GM21515 (cell line): Measurements from ENCODE around the gene SELENOW.
"Not testable (repeated sequence)": the region's sequence is repeated elsewhere in the genome, so short reads cannot be mapped to it uniquely, and the experiment has no call there.

Source experiments
- ATAC-seq: cut with Tn5 transposase; IDR thresholded peaks from one replicate; pipeline ENCODE4 v1.9.1; 2021; ENCODE audit not compliant: unreplicated experiment

Gene SELENOW

DNA sequence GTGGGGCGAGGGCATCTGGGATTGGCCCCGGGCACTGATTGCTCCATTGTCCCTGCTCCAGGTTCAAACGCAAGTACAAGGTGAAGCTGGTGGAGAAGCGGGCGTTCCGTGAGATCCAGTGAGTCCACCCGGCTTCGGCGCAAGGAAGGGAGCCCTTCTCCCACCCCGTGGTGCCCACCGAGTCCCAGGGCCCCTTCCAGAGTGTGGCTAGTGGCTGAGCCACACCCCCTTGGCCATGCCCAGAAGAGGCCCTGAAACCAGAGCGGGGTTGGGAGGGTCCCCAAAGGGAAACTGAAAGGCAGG lies 21.9 kb upstream of the SELENOW start:
- ATAC-seq: no peak

DNA sequence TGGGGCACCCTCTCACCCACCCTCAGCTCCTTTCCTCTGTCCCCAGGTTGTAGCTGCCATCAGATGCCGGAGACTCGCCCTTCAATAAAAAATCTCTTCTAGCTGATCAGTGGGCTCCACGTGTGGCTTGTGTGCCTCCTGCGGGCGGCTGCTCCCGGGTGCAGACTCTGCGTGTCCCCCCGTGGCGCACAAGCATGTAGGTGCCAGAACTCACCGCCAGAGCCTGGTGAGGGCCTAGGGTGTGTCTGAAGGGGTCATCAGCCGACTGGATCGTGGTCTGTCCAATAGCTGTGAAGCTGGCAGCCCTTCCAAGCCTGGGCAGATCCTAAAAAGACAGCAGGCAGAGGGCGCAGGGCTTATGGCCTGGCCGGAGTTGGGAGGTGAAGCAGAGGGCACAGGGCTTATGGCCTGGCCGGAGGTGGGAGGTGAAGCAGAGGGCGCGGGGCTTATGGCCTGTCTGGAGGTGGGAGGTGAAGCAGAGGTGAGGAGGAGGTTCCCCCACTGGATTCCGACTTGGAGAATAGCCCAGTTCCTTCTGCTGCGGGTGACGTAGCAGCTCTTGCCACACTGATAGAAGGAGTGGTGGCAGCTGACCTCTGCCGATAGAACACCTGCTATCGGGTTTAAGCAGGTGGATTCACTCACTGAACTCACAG lies 21.4 kb upstream of the SELENOW start:
- no peak for ATAC-seq

DNA sequence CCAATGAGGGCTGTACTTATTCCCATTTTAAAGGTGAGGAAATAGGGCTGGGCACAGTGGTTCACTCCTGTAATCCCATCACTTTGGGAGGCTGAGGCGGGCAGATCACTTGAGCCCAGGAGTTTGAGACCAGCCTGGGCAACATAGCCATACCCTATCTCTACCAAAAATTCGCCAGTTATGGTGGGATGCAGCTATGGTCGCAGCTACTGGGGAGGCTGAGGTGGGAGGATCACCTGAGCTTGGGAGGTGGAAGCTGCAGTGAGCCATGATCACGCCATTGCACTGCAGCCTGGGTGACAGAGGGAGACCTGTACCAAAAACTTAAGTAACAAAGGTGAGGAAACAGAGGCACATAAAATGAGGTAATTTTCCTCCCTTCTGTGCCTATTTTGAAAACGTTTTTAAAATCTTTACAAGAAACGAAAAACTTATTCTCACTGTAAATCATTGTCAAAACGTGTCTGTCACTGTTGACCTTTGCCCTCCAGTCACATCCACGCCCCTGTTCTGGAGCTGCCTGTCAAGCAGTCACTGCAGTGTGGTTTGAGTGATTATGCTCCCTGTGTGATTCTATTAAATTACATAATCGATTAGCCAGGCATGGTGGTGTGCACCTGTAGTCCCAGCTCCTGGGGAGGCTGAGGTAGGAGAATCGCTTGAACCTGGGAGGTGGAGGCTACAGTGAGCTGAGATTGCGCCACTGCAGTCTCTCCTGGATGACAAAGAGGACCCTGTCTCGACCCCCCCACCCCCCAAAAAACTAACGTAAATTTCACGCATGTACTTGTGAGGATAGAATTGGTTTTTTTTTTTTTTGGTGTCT lies 20.7 kb upstream of the SELENOW start:
- no peak for ATAC-seq

DNA sequence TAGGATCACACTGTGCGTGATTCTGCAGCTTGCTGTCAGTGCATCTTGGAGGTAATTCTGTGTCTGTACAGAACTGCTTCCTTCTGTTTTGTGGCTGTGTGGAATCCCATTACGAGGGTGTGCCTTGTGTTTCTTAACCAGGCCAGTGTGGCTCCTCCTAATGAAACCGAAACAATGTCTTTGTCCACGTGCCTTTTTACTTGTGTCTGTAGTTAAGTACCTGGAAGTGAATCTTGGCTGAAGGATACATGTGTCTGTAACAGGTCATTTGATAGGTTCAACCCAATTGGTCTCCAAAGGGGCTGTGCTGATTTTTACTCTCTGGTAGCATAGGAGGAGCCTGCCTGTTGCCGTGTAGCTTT lies 20.1 kb upstream of the SELENOW start:
- ATAC-seq: no peak

DNA sequence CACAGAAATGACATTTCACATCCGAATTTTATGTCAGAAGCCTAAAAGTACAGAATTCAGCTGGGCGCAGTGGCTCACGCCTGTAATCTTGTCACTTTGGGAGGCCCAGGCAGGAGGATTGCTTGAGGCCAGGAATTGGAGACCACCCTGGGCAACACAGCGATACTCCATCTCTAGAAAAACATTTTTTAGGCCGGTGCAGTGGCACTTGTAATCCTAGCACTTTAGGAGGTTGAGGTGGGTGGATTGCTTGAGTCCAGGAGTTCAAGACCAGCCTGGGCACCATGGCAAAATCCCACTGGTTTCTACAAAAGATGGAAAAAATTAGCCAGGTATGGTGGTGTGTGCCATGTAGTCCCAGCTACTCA lies 17.9 kb upstream of the SELENOW start:
- ATAC-seq: no peak

DNA sequence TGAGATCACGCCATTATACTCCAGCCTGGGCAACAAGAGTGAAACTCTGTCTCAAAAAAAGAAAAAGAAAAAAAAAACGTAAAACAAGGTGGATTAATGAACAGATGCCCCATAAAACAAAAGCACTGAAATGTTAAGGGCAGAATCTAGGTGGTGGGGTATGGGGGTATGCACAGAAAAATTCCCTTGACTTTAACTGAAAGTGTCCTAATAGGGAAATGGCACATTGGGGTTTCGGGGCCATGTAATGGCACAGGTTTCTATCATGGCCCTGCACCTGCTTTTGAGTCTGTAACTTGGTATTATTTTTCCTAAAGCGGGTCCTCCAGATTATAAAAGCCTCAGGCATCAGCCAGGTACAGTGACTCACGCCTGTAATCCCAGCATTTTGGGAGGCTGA lies 16.9 kb upstream of the SELENOW start:
- ATAC-seq: no peak

DNA sequence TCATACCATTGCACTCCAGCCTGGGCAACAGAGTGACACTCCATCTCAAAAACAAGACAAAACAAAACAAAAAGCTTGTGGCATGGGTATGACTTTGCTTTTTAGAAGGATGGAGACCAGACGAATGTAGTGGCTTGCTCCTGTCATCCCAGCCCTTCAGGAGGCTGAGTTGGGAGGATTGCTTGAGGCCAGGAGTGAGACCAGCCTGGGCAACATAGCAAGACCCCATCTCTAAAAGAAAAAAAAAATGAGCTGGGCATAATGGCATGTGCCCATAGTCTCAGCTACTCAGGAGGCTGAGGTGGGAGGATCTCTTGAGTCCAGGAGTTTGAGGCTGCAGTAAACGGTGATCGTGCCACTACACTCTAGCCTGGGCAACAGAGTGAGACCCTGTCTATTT lies 16.4 kb upstream of the SELENOW start:
- no peak for ATAC-seq

DNA sequence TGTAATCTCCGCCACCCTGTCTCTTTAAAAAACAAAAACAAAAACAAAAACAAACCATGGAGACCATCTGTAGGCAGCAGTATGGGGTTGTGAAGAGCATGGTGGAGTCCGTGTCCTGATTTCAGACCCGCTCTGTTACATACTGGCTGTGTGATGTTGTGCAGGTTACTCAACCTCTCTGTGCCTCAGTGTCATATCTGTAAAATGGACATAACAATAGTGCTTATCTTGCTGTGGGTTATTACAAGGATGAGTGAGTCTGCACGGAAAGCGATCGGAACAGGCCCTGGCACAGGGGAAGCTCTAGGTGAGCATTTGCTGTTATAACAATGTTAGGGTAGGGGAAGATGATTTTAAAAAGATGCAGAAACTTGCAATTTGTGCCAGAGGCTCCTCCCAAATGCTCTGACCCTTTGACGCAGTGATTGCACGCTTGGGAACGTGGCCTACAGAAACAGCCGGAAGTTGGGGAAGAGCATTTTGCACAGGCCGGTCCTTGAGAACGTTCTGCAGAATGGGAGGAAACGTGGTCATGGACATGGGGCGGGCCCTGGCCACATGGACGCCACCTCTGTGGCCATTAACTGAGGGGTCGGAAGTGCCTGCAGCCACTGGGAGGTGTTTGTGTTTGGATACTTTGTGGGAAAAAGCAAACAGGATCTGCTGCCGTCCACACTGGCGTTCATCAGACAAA lies 15.7 kb upstream of the SELENOW start:
- no peak for ATAC-seq

DNA sequence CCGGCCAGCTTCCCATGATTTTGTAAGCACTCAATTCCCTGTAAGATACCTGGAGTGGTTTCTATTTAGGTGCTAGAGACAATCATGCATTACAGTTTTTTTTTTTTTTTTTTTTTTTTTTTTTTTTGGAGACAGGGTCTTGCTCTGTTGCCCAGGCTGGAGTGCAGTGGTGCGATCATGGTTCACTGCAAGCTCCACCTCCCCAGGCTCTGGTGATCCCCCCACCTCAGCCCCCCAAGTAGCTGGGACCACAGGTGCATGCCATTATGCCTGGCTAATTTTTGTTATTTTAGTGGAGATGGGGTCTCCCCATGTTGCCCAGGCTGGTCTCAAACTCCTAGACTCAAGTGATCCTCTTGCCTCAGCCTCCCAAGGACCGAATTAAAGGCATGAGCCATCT lies 13.8 kb upstream of the SELENOW start:
- not testable (repeated sequence) for ATAC-seq

DNA sequence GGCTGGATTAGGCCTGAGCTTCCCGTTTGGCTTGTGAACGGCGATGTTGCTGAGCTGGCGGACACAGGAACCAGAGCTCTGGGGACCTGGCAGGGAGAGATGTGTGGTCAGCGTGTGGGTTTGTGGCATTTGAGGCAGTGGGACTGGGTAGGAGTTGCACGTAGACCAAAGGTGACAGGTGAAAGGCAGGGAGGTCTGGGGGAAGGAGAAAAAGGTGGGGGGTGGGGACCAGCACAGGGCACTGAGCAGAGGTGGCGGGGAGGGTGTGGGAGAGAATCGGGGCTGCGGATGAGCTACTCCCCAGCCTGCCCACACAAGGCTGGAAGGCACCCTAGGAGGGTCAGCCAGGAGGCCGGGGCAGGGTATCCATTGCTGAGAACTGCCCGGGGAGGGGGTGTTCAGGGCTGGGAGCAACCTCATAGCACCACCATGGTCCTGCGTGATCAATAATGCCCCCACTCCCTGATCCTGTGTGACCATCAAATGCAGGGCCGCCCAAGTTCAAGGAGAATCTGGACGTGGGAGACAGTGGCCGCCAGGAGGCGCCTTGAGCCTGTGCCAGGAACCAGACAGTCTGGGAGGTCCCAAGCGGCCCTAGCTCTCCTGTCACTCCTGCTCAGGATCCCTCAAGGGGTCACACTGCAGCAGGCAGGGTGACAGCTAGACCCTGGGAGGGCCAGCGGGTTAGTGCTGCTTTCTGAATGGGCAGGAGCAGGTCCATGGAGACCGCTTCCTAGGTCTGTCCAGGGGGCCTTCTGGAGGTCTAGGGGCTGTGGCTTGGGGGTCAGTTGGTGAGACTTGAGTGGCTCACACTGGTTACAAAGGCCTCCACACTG lies 12.8 kb upstream of the SELENOW start:
- no peak for ATAC-seq

DNA sequence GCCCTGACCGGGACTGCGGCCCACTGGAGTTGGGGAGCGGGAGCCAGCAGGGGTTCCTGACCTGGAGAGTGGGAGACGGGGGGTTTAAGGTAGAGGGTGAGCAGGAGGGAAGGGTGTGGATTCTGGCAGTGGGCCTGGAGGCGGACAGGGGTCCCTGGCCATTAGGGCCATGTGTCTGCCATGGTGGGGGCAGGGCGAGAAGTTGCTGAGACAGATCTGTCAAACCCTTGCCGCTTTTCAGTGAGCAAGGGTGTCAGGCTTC lies 12.2 kb upstream of the SELENOW start:
- ATAC-seq: no peak

DNA sequence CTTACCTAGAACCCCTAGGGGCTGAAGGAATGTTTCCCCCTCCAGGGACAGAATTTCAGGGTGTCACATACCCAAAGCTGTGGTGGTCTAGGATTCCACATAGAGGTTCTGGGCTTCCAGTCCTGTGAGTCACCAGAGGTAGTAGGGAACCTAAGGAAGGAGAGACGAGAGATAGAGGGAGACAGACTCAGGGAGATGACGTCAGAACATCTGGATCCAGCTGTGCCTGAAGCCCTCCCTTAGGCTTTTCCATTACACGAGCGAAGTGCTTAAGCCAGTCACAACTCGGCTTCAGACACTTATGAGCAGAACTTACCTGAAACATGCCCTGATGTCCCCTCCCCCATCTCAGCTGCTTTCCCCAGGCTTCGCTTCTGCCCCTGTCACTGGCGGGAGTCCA lies 11.8 kb upstream of the SELENOW start:
- no peak for ATAC-seq

DNA sequence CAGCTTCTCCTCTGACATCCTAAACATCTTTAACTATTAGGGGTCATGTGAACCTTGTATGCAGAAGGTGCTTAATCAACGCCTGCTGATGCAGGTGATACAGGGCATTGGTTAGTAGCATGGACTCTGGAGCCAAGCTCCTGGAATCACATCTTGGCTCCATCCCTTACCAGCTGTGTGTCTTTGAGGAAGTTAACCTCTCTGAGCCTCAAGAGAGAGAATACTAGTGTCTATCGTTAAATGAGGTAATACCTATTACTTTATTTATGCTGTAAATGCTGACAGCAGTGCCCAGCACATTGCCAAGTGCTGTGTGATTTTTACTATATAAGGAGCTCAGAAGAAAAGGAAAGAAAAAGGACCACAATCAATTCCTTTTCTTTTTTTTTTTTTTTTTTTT lies 11.2 kb upstream of the SELENOW start:
- no peak for ATAC-seq

DNA sequence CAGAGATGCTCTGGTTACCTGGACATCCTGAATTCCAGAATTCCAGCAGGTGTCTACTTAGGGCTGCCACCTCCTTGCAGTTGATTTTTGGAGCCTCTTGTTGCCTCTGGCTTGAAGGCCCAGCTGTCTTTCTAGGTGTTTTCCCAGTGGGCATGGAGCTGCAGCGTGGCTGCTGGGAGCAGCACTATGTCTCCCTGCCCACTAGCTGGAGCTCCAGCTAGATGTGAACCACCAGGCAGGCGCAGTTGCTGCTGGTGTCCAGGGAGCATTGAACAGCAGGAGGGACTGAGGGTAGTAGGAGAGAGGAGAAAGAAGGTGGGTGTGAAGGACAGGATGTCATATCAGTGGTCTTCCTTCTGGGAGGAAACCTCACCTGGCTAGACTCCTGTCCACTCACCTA lies 9.9 kb upstream of the SELENOW start:
- ATAC-seq: no peak

DNA sequence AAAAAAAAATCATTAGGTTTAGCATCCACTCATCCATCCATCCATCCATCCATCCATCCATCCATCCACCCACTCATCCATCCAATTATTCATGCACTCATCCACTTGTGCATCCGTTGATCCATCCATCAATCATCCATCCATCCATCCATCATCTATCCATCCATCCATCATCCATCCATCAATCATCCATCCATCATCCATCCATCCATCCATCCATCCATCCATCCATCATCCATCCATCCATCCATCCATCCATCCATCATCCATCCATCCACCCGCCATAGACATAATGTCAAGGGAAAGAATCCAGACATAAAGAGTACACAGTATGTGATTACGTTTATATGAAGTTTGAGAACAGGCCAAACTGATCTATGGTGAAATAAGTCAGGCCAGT lies 9.0 kb upstream of the SELENOW start:
- ATAC-seq: no peak

DNA sequence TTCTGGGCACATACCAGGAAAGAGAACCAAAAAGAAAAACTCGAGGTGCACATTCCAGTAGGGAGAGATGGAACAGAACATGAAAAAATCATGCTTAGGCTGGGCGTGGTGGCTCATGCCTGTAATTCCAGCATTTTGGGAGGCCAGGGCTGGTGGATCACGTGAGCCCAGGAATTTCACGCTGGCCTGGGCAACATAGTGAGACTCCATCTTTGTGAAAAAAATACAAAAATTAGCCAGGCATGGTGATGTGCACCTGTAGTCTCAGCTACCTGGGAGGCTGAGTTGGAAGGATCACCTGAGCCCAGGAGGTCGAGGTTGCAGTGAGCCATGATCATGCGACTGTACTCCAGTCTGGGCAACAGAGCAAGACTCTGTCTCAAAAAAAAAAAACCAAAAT lies 7.2 kb upstream of the SELENOW start:
- not testable (repeated sequence) for ATAC-seq

DNA sequence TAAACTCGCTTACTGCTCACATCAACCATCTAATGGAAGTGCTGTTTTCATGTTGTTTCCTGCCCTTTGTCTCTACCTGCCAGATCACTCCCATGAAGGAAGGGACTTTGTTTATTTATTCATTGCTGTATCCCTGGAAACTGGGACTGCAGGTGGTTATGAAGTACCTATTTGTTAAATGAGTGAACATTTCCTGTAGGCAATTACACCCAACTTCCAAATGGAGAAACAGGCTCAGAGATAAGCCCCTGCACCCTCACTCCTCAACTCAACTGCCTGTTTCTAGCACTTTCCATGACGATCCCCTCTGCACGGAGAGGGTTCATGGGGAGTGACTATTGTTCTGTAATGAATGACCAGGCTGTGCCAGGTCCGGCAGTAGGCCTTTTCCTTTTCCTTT lies 1.9 kb upstream of the SELENOW start:
- no peak for ATAC-seq

DNA sequence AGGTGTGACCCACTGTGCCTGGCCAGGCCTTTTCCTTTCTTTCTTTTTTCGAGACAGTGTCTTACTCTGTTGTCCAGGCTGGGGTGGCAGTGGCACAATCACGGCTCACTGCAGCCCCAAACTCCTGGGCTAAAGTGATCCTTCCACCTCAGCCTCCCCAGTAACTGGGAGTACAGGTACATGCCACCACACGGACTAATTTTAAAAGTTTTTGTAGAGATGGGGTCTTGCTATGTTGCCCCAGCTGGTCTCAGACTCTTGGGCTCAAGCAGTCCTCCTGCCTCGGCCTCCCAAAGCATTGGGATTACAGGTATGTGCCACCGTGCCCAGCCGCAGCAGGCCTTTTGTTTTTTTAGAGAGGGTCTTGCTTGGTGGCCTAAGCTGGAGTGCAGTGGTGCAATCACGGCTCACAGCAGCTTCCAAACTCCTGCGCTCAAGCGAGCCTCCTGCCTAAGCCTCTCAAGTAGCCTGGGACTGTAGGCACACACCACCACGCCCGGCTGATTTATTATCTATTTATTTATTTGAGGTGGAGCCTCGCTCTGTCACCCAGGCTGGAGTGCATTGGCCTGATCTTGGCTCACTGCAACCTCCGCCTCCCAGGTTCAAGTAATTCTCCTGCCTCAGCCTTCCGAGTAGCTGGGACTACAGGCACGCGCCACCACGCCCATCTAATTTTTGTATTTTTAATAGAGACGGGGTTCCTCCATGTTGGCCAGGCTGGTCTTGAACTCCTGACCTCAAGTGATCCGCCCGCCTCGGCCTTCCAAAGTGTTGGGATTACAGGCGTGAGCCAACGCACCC lies 1.1 kb upstream of the SELENOW start:
- not testable (repeated sequence) for ATAC-seq

DNA sequence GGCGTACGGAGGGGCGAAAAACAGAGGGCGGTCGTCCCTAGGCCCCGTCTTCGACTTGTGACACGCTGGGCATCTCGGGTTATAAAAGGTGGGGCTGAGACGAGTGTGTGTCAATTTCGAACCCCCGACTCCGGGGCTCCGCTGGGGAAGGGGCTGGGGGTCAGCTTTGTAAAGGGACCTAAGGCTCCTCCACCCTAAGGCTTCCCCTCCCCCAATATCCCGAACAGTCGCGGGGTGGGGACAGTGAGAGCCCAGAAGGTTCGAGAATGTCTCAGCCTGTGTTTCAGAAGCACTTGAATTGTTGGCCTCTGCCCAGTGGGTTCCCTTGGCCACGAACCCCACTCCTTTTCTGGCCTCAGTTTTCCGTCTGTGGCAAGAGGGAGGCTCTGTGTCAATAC lies 450 bp downstream of the SELENOW start:
- ATAC-seq: peak; percentile 6

DNA sequence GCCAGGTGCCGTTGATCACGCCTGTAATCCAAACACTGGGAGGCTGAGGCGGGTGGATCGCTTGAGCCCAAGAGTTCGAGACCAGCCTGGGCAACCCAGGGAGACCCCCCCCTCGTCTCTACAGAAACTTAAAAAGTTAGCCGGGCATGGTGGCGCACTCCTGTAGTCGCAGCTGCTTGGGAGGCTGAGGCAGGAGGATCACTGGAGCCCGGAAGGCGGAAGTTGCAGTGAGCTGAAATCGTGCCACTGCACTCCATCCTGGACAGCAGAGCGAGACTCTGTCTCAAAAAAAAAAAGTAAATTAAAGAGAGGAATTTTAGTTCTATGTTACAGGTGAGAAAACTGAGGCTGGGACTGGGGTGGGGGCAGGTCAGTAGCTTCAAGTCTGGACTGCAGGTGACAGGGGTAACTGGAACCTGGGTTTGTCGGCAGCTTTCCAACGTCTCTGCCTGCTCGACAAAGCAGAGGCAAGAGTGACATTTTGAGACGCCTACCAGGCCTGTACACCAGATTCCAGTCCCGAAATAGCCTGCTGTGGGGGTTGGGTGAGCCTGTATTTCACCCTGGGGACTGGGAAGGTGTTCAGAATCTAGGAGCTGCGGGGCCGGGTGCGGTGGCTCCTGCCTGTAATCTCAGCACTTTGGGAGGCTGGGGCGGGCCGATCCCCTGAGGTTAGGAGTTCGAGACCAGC lies 1.2 kb downstream of the SELENOW start:
- ATAC-seq: no peak

DNA sequence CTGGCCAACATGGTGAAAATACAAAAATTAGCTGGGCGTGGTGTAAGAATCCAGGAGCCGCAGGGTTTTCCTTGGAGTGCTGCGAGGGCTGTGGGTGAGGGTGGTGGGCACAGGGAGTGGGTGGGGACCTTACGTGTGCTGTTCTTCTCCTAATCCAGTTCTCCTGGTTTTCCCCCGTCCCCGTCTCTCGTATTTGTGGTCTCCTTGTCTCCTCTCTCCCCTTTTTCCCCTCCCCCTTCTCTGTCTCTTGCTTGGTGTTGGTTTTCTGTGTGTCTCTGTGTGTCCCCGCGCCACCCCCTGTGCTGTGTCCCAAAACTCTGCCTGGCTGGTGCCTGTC lies 1.7 kb downstream of the SELENOW start:
- ATAC-seq: no peak
